ENCODE results near the gene MEF2B.
"Not testable (repeated sequence)": the region's sequence is repeated elsewhere in the genome, so short reads cannot be mapped to it uniquely, and the experiment has no call there.

The MEF2B gene

GRCh38 chr19:19152668-19153384 lies 17.2 kb downstream of the MEF2B start:
- Mint-ChIP-seq H3K4me3 (no peak overlapping the region), H3K27ac (no peak overlapping the region), H3K4me1 (ENCODE audit: low read depth) (no peaks in the 10 kb centered on the region), H3K27me3 (no peaks in the 10 kb centered on the region), H3K36me3 (ENCODE audit: low read depth) (peaks cover 27% of the 10 kb centered on the region), H3K9me3 (no peaks in the 10 kb centered on the region)
- no peak for DNase-seq

DNA sequence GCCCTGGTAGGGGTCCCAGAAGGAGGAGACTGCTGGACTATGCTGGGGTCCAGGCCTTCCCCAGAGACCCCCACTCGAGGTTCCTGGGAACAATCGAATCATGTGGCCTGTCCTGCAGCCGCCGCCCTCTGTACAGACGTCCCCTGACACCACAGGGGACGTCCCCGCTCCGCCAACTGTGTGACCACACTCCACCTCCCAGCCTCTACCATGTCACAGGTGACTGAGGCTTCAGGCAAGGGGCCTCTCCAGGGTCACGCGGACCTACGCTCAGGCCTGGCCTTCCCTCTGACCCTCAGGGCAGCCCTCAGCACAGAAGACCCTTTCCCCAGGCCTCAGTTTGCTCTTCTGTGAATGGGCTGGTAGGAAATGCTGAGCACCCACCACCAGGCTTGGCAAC lies 18.6 kb downstream of the MEF2B start:
- no peak for DNase-seq
- Mint-ChIP-seq H3K4me1 (ENCODE audit: low read depth) (no peaks in the 10 kb centered on the region), H3K9me3 (no peaks in the 10 kb centered on the region), H3K4me3 (no peak overlapping the region), H3K27me3 (no peaks in the 10 kb centered on the region), H3K27ac (no peak overlapping the region), H3K36me3 (ENCODE audit: low read depth) (peaks cover 28% of the 10 kb centered on the region)

DNA sequence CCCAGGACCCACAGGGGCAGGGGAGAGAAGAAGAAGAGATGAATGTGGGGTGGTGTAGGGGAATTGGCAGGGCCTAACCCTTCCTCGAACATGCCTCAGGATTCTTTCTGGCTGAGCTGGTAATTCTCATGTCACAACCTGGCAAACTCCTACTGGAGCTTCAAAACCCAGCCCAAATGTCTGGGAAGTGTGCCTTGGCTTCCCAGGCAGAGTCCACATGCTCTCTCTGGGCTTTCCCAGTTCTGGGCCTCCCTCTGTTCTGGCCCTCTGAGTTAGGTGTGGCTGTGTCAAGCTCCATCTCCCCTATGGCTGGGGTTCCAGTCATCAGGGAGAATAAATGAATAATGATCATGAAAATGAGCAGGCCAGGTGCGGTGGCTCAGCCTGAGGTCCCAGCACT lies 20.6 kb downstream of the MEF2B start:
- Mint-ChIP-seq H3K27ac (no peak overlapping the region), H3K4me1 (ENCODE audit: low read depth) (no peaks in the 10 kb centered on the region), H3K9me3 (no peaks in the 10 kb centered on the region), H3K4me3 (no peak overlapping the region), H3K27me3 (no peaks in the 10 kb centered on the region), H3K36me3 (ENCODE audit: low read depth) (peaks cover 21% of the 10 kb centered on the region)
- no peak for DNase-seq

DNA sequence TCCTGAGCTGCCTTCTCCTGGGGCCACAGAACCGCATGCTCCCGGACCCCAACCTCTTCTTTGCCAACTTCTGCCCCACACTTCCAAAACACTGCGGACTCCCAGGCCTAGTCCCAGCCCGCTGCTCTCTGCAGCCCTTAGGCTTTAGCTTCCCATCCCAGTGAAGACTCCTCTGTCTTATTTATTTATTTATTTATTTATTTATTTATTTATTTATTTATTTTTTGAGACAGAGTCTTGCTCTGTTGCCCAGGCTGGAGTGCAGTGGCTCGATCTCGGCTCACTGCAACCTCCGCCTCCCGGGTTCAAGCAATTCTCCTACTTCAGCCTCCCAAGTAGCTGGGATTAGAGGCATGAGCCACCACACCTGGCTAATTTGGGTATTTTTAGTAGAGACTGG lies 21.6 kb downstream of the MEF2B start:
- not testable (repeated sequence) for H3K27me3 Mint-ChIP-seq; H3K27ac Mint-ChIP-seq; DNase-seq; H3K4me1 Mint-ChIP-seq (ENCODE audit: low read depth); H3K9me3 Mint-ChIP-seq; H3K4me3 Mint-ChIP-seq
- peaks cover 21% of the 10 kb centered on the region for H3K36me3 Mint-ChIP-seq (ENCODE audit: low read depth)

GRCh38 chr19:19147344-19147743 lies 22.7 kb downstream of the MEF2B start:
- H3K4me1 Mint-ChIP-seq (ENCODE audit: low read depth), result no peaks in the 10 kb centered on the region
- DNase-seq, result no peak
- H3K4me3 Mint-ChIP-seq, result no peak overlapping the region
- no peaks in the 10 kb centered on the region for H3K27me3 Mint-ChIP-seq
- no peak overlapping the region for H3K27ac Mint-ChIP-seq
- peaks cover 21% of the 10 kb centered on the region for H3K36me3 Mint-ChIP-seq (ENCODE audit: low read depth)
- H3K9me3 Mint-ChIP-seq, result no peaks in the 10 kb centered on the region

- H3K9me3 Mint-ChIP-seq, result no peaks in the 10 kb centered on the region
Observed at GRCh38 chr19:19146865-19147264, 23.2 kb downstream of the MEF2B start.

DNA sequence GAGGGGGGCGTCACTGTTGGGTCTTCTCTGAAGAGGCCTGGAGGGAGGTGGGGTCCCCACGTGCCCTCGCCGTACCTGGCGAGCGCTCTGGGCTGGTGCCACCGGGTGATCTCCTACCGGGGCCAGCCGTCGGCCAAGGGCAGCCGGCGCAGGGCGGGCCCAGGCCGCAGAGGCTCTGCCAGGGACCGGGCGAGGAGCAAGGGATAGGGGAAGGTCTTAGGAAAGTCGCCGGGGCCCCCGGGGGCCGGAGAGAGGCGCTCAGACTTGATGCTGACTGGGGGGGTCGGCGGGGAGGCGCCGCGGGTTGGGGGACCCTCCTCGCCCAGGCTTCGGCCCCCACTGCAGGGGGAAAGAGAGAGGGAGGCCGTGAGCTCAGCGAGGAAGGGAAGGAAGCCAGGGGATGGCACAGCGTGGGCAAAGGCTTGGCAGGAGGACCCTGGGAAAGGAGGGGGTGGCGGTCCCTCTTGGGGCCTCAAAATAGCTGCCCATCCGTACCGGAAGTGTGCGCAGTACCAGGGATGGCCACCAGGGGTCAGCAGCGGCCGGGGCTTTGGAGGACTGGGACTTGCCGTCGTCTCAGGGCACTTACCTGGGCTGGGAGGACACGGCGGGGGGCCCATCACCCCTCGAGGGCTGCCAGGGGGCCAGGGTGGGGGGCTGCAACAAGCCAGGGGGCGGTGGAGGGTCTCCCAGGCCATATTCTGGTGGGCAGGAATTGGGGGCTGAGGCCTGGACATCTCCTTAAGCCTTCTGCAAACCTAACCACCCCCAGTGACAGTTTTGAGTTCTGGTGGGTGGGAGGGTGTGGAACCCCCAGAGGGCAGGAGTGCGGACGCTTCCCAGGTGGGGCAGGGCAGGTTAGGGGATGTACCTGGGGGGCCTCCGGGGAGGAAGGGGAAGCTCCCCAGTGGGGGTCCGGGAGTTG lies 24.1 kb downstream of the MEF2B start:
- H3K36me3 Mint-ChIP-seq (ENCODE audit: low read depth), result peaks cover 21% of the 10 kb centered on the region

More at GRCh38 chr19:19146865-19147264, 23.2 kb downstream of the MEF2B start:
- DNase-seq, result no peak
- Mint-ChIP-seq H3K36me3 (ENCODE audit: low read depth) (peaks cover 21% of the 10 kb centered on the region), H3K4me3 (no peak overlapping the region), H3K4me1 (ENCODE audit: low read depth) (no peaks in the 10 kb centered on the region), H3K27ac (no peak overlapping the region), H3K27me3 (no peaks in the 10 kb centered on the region)

DNA sequence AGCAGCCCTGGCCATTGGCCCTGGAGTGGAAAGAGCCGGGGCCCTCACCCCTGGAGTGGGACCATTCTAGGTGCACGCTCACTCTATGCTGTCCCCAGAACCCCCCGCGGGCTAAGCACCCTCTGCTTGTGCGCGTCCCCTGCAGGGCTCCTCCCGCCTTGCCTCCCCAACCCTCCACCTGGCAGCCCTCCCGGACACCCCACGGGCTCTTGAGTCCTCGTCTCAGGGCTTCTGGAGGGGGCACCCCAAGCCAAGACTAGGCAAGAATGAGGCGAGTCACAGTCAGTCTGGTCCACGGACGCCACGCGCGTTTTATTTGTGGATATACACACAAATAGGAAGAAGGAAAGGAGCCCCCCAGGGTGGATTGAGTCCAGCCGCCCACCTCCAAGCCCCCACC lies 24.8 kb downstream of the MEF2B start:
- Mint-ChIP-seq H3K4me1 (ENCODE audit: low read depth) (no peaks in the 10 kb centered on the region), H3K27me3 (no peaks in the 10 kb centered on the region), H3K9me3 (no peaks in the 10 kb centered on the region), H3K27ac (no peak overlapping the region), H3K4me3 (no peak overlapping the region), H3K36me3 (ENCODE audit: low read depth) (peaks cover 21% of the 10 kb centered on the region)
- no peak for DNase-seq

More for the DNA sequence above, 24.1 kb downstream of the MEF2B start:
- no peaks in the 10 kb centered on the region for H3K27me3 Mint-ChIP-seq
- H3K9me3 Mint-ChIP-seq, result no peaks in the 10 kb centered on the region
- no peak overlapping the region for H3K27ac Mint-ChIP-seq
- no peaks in the 10 kb centered on the region for H3K4me1 Mint-ChIP-seq (ENCODE audit: low read depth)
- peak; percentile 94 for DNase-seq
- no peak overlapping the region for H3K4me3 Mint-ChIP-seq

DNA sequence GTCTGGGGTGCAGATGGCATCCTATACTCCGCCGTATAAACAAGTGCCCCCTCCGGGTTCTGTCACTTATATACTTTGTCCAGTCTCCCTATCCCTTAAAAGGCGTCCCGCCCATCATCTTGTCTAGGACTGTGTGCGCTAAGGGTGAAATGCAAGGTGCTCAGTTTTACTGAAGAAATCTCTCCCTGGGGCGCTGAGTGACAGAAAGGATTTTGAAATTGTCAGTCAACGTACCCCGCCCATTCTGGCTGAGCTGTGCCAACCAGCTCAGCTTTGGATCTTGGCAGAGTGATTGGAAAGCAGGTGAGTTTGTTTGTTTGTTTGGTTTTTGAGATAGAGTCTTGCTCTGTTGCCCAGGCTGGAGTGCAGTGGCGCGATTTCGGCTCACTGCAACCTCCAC lies 27.7 kb downstream of the MEF2B start:
- peaks cover 20% of the 10 kb centered on the region for H3K4me1 Mint-ChIP-seq (ENCODE audit: low read depth)
- DNase-seq, result no peak
- no peak overlapping the region for H3K4me3 Mint-ChIP-seq
- H3K27ac Mint-ChIP-seq, result no peak overlapping the region
- H3K9me3 Mint-ChIP-seq, result no peaks in the 10 kb centered on the region
- H3K36me3 Mint-ChIP-seq (ENCODE audit: low read depth), result peaks cover 9% of the 10 kb centered on the region
- H3K27me3 Mint-ChIP-seq, result no peaks in the 10 kb centered on the region

GRCh38 chr19:19140476-19140875 lies 29.6 kb downstream of the MEF2B start:
- peaks cover 25% of the 10 kb centered on the region for H3K4me1 Mint-ChIP-seq (ENCODE audit: low read depth)

DNA sequence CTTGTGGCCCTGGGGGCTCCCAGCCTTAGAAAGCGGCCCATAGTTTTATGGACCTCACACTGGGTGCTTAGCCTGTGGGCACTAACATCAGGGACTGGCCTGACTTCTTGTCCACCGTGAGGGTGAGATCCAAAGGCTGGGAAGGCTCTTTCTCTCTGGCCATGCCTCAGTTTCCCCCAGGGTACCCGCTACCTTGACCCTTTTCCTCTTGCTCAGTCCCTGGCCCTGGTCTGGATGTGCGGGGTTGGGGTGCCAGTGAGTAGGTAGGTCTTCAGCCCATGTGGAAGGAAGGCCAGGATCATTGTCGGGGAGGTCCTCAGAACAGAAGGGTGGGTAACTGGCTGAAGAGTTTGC lies 30.2 kb downstream of the MEF2B start:
- no peaks in the 10 kb centered on the region for H3K9me3 Mint-ChIP-seq
- no peak for DNase-seq
- H3K4me3 Mint-ChIP-seq, result no peak overlapping the region
- no peaks in the 10 kb centered on the region for H3K27me3 Mint-ChIP-seq
- H3K27ac Mint-ChIP-seq, result no peak overlapping the region
- H3K36me3 Mint-ChIP-seq (ENCODE audit: low read depth), result peaks cover 5% of the 10 kb centered on the region
- H3K4me1 Mint-ChIP-seq (ENCODE audit: low read depth), result peaks cover 30% of the 10 kb centered on the region

More at GRCh38 chr19:19140476-19140875, 29.6 kb downstream of the MEF2B start:
- Mint-ChIP-seq H3K27ac (no peak overlapping the region), H3K4me3 (no peak overlapping the region), H3K27me3 (no peaks in the 10 kb centered on the region), H3K36me3 (ENCODE audit: low read depth) (peaks cover 5% of the 10 kb centered on the region), H3K9me3 (no peaks in the 10 kb centered on the region)
- DNase-seq, result no peak

GRCh38 chr19:19138109-19138981 lies 31.7 kb downstream of the MEF2B start, which contains the start of gene TMEM161A:
Gene TMEM161A, minus strand, starts transcription at chr19:19138478. Its CDS starts 50 bp downstream, at chr19:19138428.
- H3K4me1 Mint-ChIP-seq (ENCODE audit: low read depth), result peaks cover 32% of the 10 kb centered on the region
- peak; percentile 97 for DNase-seq
- no peaks in the 10 kb centered on the region for H3K27me3 Mint-ChIP-seq
- peaks cover 12% of the 10 kb centered on the region for H3K36me3 Mint-ChIP-seq (ENCODE audit: low read depth)
- peak within 1 kb of the TSS; percentile 93 for H3K4me3 Mint-ChIP-seq
- H3K27ac Mint-ChIP-seq, result peak within 1 kb of the TSS; percentile 97
- no peaks in the 10 kb centered on the region for H3K9me3 Mint-ChIP-seq

GRCh38 chr19:19137556-19138108 lies 32.4 kb downstream of the MEF2B start:
- Mint-ChIP-seq H3K4me1 (ENCODE audit: low read depth) (peaks cover 32% of the 10 kb centered on the region), H3K36me3 (ENCODE audit: low read depth) (peaks cover 20% of the 10 kb centered on the region), H3K27ac (peak overlapping the region; percentile 97), H3K4me3 (peak overlapping the region; percentile 93), H3K9me3 (peaks cover under 1% of the 10 kb centered on the region), H3K27me3 (no peaks in the 10 kb centered on the region)
- DNase-seq, result no peak

DNA sequence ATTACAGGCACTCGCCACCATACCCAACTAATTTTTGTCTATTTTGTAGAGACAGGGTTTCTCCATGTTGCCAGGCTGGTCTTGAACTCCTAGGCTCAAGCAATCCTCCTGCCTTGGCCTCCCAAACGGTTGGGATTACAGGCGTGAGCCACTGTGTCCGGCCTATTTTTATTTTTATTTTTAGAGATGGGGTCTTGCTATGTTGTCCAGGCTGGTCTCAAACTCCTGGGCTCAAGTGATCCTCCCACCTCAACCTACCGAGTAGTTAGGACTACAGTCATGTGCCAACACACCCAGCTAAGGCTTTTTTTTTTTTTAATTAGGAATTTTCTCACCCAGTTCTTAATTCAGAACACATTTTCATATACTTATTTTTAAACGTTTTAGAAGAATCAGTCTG lies 34.4 kb downstream of the MEF2B start:
- DNase-seq, H3K4me3 Mint-ChIP-seq, H3K9me3 Mint-ChIP-seq, H3K27me3 Mint-ChIP-seq, H3K27ac Mint-ChIP-seq: not testable (repeated sequence)
- H3K36me3 Mint-ChIP-seq (ENCODE audit: low read depth), result peaks cover 36% of the 10 kb centered on the region
- peaks cover 32% of the 10 kb centered on the region for H3K4me1 Mint-ChIP-seq (ENCODE audit: low read depth)

All from activated T-cell treated with anti-CD3 and anti-CD28 coated beads, Interleukin-2, amount 50 U/mL, for 24 hours (primary cell).